ENCODE results near the gene SFSWAP.

- TF ChIP-seq TAF1 (conservative IDR thresholded peaks at IDR 0.05) (no peak), GABPA (IDR thresholded peaks at IDR 0.05 in 1 of 2, conservative IDR thresholded peaks at IDR 0.05 in 1 of 2) (no peak), CTCF (IDR thresholded peaks at IDR 0.05; ENCODE audit: low read depth, low read length, missing input control) (no peak), ATF3 (IDR thresholded peaks at IDR 0.05) (no peak), MAX (IDR thresholded peaks at IDR 0.05) (no peak), RAD21 (IDR thresholded peaks at IDR 0.05) (no peak), YY1 (IDR thresholded peaks at IDR 0.05) (no peak), ZBTB33 (IDR thresholded peaks at IDR 0.05) (no peak)
Observed at GRCh38 chr12:131843527-131843926, 132.6 kb downstream of the SFSWAP start.
